AG10803 (cell line): ENCODE data around the gene FEM1C.
"Not testable (repeated sequence)": the region's sequence is repeated elsewhere in the genome, so short reads cannot be mapped to it uniquely, and the experiment has no call there.

Source experiments
- DNase-seq: peaks from one replicate; pipeline ENCODE4 v3.0.0; 2010; ENCODE audit warnings: low read depth
- H3K4me3 ChIP-seq: 2 replicates; pipeline ENCODE4 v1.5.1; 2011; ENCODE audit warnings: mild to moderate bottlenecking, low read length, control low read depth
- CTCF ChIP-seq: conservative IDR thresholded peaks from 2 replicates; pipeline ENCODE4 v1.5.1; 2011; ENCODE audit warnings: mild to moderate bottlenecking, low read length, control low read depth, inconsistent platforms

The FEM1C gene

GRCh38 chr5:115480271-115480670 lies 64.3 kb downstream of the FEM1C start:
- no peak for DNase-seq
- no peak for TF ChIP-seq CTCF
- H3K4me3 ChIP-seq, result no peak overlapping the region

GRCh38 chr5:115479166-115479873 lies 65.3 kb downstream of the FEM1C start:
- DNase-seq, H3K4me3 ChIP-seq: not testable (repeated sequence)

- TF ChIP-seq CTCF, result no peak
- H3K4me3 ChIP-seq, result no peak overlapping the region
- DNase-seq, result no peak
Observed at GRCh38 chr5:115478281-115478680, 66.3 kb downstream of the FEM1C start.

- DNase-seq, result no peak
- no peak for TF ChIP-seq CTCF
Observed at GRCh38 chr5:115477581-115477980, 67.0 kb downstream of the FEM1C start.

GRCh38 chr5:115475788-115476187 lies 68.8 kb downstream of the FEM1C start:
- no peak for TF ChIP-seq CTCF
- DNase-seq, result no peak
- H3K4me3 ChIP-seq, result no peak overlapping the region

More at GRCh38 chr5:115477581-115477980, 67.0 kb downstream of the FEM1C start:
- H3K4me3 ChIP-seq, result no peak overlapping the region

- TF ChIP-seq CTCF, result no peak
- H3K4me3 ChIP-seq, result no peak overlapping the region
- DNase-seq, result no peak
Observed at GRCh38 chr5:115472271-115473025, 72.1 kb downstream of the FEM1C start.

GRCh38 chr5:115471345-115472063 lies 73.1 kb downstream of the FEM1C start:
- H3K4me3 ChIP-seq, result no peak overlapping the region
- peak; percentile 48 for DNase-seq
- no peak for TF ChIP-seq CTCF
